Keratinocyte (primary cell): ENCODE results near the gene ZNF710. TPM values are rescaled to one million over a fixed set of nuclear protein-coding genes. Genes with fewer than 3 reads are reported as not detected.
A peak's percentile ranks its signal among the peaks of the same experiment; 100 is the strongest.

Source experiments
- DNase-seq: peaks from one replicate; pipeline ENCODE4 v3.0.0-alpha.2; 2011; ENCODE audit warnings: low read depth, missing footprints, low spot score
- FAIRE-seq: peaks from 2 replicates; lab custom pipeline; 2011; peaks lifted over from hg19 to GRCh38; lab: Jason Lieb, UNC
- H2AFZ ChIP-seq: 2 replicates; pipeline ENCODE4 v1.6.0; 2012; ENCODE audit warnings: low read length, control low read depth, inconsistent platforms; ENCODE audit not compliant: control insufficient read depth
- H3K27ac ChIP-seq: 2 replicates; pipeline ENCODE4 v1.5.1; 2011; ENCODE audit warnings: low read length; ENCODE audit not compliant: control insufficient read depth, insufficient read depth
- H3K27me3 ChIP-seq: 3 replicates; pipeline ENCODE4 v1.6.0; 2011; ENCODE audit warnings: low read length; ENCODE audit not compliant: control insufficient read depth, insufficient read depth; ENCODE audit errors: extremely low read depth
- H3K36me3 ChIP-seq, 2 experiments: 2 replicates in 1 of 2; 3 replicates in 1 of 2; pipeline ENCODE4 v1.5.1; 2011; ENCODE audit warnings: low read length in 2 of 2, mild to moderate bottlenecking in 1 of 2; ENCODE audit not compliant: control insufficient read depth in 2 of 2, insufficient read depth in 2 of 2; ENCODE audit errors: extremely low read depth in 1 of 2
- H3K4me1 ChIP-seq: 3 replicates; pipeline ENCODE4 v1.5.1; 2011; ENCODE audit warnings: low read length; ENCODE audit not compliant: control insufficient read depth, insufficient read depth; ENCODE audit errors: extremely low read depth
- H3K4me2 ChIP-seq: 3 replicates; pipeline ENCODE4 v1.6.0; 2011; ENCODE audit warnings: low read depth, low read length; ENCODE audit not compliant: control insufficient read depth, insufficient read depth; ENCODE audit errors: extremely low read depth
- H3K4me3 ChIP-seq, 3 experiments: fragments of 200-600 bp in 1 of 3; sonication (generic) in 1 of 3; 2 replicates in 2 of 3; 3 replicates in 1 of 3; pipeline ENCODE4 v1.5.1; 2011 to 2016; ENCODE audit warnings: low read length in 3 of 3, mild to moderate bottlenecking in 3 of 3, control low read depth in 2 of 3, inconsistent platforms in 1 of 3, low read depth in 1 of 3, mixed read lengths in 1 of 3, mixed run types in 1 of 3, moderate library complexity in 1 of 3; ENCODE audit not compliant: control insufficient read depth in 2 of 3, insufficient read depth in 2 of 3; ENCODE audit errors: extremely low read depth in 1 of 3
- H3K79me2 ChIP-seq: 2 replicates; pipeline ENCODE4 v1.6.0; 2012; ENCODE audit warnings: low read length; ENCODE audit not compliant: control insufficient read depth, insufficient read depth
- H3K9ac ChIP-seq: 3 replicates; pipeline ENCODE4 v1.6.0; 2011; ENCODE audit warnings: low read length; ENCODE audit not compliant: control insufficient read depth, insufficient read depth; ENCODE audit errors: extremely low read depth
- H3K9me1 ChIP-seq: 3 replicates; pipeline ENCODE4 v1.6.0; 2011; ENCODE audit warnings: low read length; ENCODE audit not compliant: control insufficient read depth, insufficient read depth; ENCODE audit errors: extremely low read depth
- H3K9me3 ChIP-seq: 2 replicates; pipeline ENCODE4 v1.5.1; 2012; ENCODE audit warnings: low read depth, low read length; ENCODE audit not compliant: control insufficient read depth
- H4K20me1 ChIP-seq: 3 replicates; pipeline ENCODE4 v1.6.0; 2011; ENCODE audit warnings: low read length; ENCODE audit not compliant: control insufficient read depth, insufficient read depth; ENCODE audit errors: extremely low read depth
- EZH2 ChIP-seq: IDR thresholded peaks from one replicate; pipeline ENCODE4 v1.6.1; 2012; ENCODE audit warnings: inconsistent platforms, mild to moderate bottlenecking, low read length, moderate library complexity
- dilution Hi-C: fragments of 300-500 bp; cut with MboI; formaldehyde crosslinking; loops from one replicate; pipeline ENCODE4 v1.7.0; 2020; ENCODE audit warnings: low sequenced_read_pairs; ENCODE audit not compliant: extremely low pct_ligation_motif_present
- polyA plus RNA-seq, 5 experiments: library from polyadenylated mRNA; depleted of rRNA in 3 of 5; stranded (reverse) in 3 of 5; stranded (forward) in 1 of 5; unstranded in 1 of 5; fragments of >200 nt; gene quantifications; 1 replicate in 1 of 5; 2 replicates in 3 of 5; 3 replicates in 1 of 5; pipeline versions ENCODE4 v1.2.1 to v1.2.3, GENCODE V29; 2011 to 2012; ENCODE audit warnings: missing spikeins in 2 of 5, low read depth in 1 of 5, low replicate concordance in 1 of 5
- TF ChIP-seq, protein P1 (sequence below), 3 experiments: IDR thresholded peaks in 1 of 3; conservative IDR thresholded peaks in 1 of 3; optimal IDR thresholded peaks in 1 of 3; 2 replicates in 2 of 3; 3 replicates in 1 of 3; pipeline versions ENCODE3 to v1.5.1; 2011; ENCODE audit warnings: low read length in 3 of 3, mild to moderate bottlenecking in 3 of 3, moderate library complexity in 2 of 3, control low read depth in 1 of 3, inconsistent platforms in 1 of 3; ENCODE audit not compliant: insufficient read depth in 2 of 3; ENCODE audit errors: extremely low read depth in 1 of 3

ZNF710 gene
- polyA plus RNA-seq, 1 donor (not counting 4 experiments of a cell fraction or from before 2014, with no cell fraction given): 4.5 TPM

GRCh38 chr15:90060797-90061196 lies 59.7 kb downstream of the ZNF710 start:
- Histone ChIP-seq H3K36me3 (no peaks in the 10 kb centered on the region), H3K9ac (no peak overlapping the region), H3K27me3 (no peaks in the 10 kb centered on the region), H3K9me1 (no peaks in the 10 kb centered on the region), H3K4me2 (no peak overlapping the region), H3K4me3 (no peak overlapping the region), H3K79me2 (no peaks in the 10 kb centered on the region), H4K20me1 (no peaks in the 10 kb centered on the region), H3K27ac (no peak overlapping the region), H3K9me3 (no peaks in the 10 kb centered on the region), H2AFZ (no peak overlapping the region), H3K4me1 (peaks cover 34% of the 10 kb centered on the region)
- DNase-seq (no peak), FAIRE-seq (no peak)
- TF ChIP-seq, protein P1, sequence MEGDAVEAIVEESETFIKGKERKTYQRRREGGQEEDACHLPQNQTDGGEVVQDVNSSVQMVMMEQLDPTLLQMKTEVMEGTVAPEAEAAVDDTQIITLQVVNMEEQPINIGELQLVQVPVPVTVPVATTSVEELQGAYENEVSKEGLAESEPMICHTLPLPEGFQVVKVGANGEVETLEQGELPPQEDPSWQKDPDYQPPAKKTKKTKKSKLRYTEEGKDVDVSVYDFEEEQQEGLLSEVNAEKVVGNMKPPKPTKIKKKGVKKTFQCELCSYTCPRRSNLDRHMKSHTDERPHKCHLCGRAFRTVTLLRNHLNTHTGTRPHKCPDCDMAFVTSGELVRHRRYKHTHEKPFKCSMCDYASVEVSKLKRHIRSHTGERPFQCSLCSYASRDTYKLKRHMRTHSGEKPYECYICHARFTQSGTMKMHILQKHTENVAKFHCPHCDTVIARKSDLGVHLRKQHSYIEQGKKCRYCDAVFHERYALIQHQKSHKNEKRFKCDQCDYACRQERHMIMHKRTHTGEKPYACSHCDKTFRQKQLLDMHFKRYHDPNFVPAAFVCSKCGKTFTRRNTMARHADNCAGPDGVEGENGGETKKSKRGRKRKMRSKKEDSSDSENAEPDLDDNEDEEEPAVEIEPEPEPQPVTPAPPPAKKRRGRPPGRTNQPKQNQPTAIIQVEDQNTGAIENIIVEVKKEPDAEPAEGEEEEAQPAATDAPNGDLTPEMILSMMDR (optimal IDR thresholded peaks at IDR 0.05 in 1 of 3, IDR thresholded peaks at IDR 0.05 in 1 of 3, conservative IDR thresholded peaks at IDR 0.05 in 1 of 3; ENCODE audit: extremely low read depth in 1 of 3, insufficient read depth in 2 of 3, low read length in 3 of 3): no peak
- TF ChIP-seq EZH2: no peak
- dilution Hi-C loops: no loop called here

DNA sequence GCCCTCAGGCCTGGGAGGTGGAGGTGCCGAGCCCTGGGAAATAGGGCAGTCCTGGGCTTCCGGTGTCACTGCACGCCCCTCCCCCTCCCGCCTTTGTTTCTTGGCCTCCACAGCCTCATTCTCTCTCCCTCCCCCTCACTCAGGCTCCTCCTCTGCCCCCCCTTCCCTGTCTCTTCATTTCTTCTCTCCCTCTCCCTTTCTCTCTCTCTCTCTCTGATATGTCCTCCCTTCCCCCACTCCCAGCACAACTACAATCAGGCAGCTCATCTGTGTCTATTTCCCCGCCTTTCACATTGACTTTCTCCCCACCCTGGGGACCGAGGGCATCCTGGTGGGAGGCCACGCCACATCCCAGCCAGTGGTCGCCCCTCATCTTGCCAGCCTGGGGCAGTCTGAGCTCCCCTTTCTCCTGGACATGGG lies 60.9 kb downstream of the ZNF710 start:
- Histone ChIP-seq H3K4me3 (peak overlapping the region in 2 of 3 experiments; percentile 51 to 52), H3K36me3 (no peaks in the 10 kb centered on the region), H3K27me3 (no peaks in the 10 kb centered on the region), H3K9me1 (no peaks in the 10 kb centered on the region), H3K27ac (peak overlapping the region; percentile 92), H3K9ac (peak overlapping the region; percentile 87), H3K79me2 (no peaks in the 10 kb centered on the region), H3K4me1 (peaks cover 34% of the 10 kb centered on the region), H4K20me1 (no peaks in the 10 kb centered on the region), H2AFZ (peak overlapping the region; percentile 72), H3K9me3 (no peaks in the 10 kb centered on the region), H3K4me2 (peak overlapping the region; percentile 92)
- FAIRE-seq (no peak), DNase-seq (peak; percentile 69)
- dilution Hi-C loops: no loop called here
- no peak for TF ChIP-seq EZH2
- TF ChIP-seq, protein P1 (optimal IDR thresholded peaks at IDR 0.05 in 1 of 3, IDR thresholded peaks at IDR 0.05 in 1 of 3, conservative IDR thresholded peaks at IDR 0.05 in 1 of 3; ENCODE audit: extremely low read depth in 1 of 3, insufficient read depth in 2 of 3, low read length in 3 of 3): no peak
